GM18873 (cell line): Measurements from ENCODE around the gene TUBA4A.
A peak's percentile ranks its signal among the peaks of the same experiment; 100 is the strongest.
"Not testable (repeated sequence)": the region's sequence is repeated elsewhere in the genome, so short reads cannot be mapped to it uniquely, and the experiment has no call there.

ENCODE experiments used
- ATAC-seq: cut with Tn5 transposase; IDR thresholded peaks from one replicate; pipeline ENCODE4 v1.9.1; 2021; ENCODE audit warnings: mild to moderate bottlenecking, moderate library complexity, moderate number of reproducible peaks; ENCODE audit not compliant: unreplicated experiment, low FRiP score

Gene TUBA4A

GRCh38 chr2:219269362-219270054, 15.8 kb upstream of the TUBA4A start:
- ATAC-seq = no peak

GRCh38 chr2:219268294-219268693, 14.6 kb upstream of the TUBA4A start:
- ATAC-seq = no peak

- ATAC-seq = no peak
Measured at GRCh38 chr2:219266886-219267285, 13.2 kb upstream of the TUBA4A start.

- no peak for ATAC-seq
Measured at GRCh38 chr2:219266232-219266631, 12.5 kb upstream of the TUBA4A start.

GRCh38 chr2:219261024-219261855, 7.5 kb upstream of the TUBA4A start:
- ATAC-seq = no peak

- not testable (repeated sequence) for ATAC-seq
Measured at GRCh38 chr2:219258942-219259341, 5.2 kb upstream of the TUBA4A start.

- ATAC-seq = peak; percentile 19
Measured at GRCh38 chr2:219254590-219255201, 978 bp upstream of the TUBA4A start.

- no peak for ATAC-seq
Measured at GRCh38 chr2:219252900-219253752, 592 bp downstream of the TUBA4A start, which contains the start of gene TUBA4B. Gene TUBA4B (plus strand): TSS chr2:219253243. CDS start chr2:219253408, 165 bp downstream.

GRCh38 chr2:219252570-219252899, 1.2 kb downstream of the TUBA4A start:
- ATAC-seq = no peak

GRCh38 chr2:219252084-219252483, 1.6 kb downstream of the TUBA4A start:
- no peak for ATAC-seq

GRCh38 chr2:219251656-219252055, 2.1 kb downstream of the TUBA4A start:
- ATAC-seq = no peak

- ATAC-seq = no peak
Measured at GRCh38 chr2:219250049-219250781, 3.5 kb downstream of the TUBA4A start.

- peak; percentile 42 for ATAC-seq
Measured at GRCh38 chr2:219249203-219249980, 4.3 kb downstream of the TUBA4A start.

- ATAC-seq = no peak
Measured at GRCh38 chr2:219248845-219249202, 4.9 kb downstream of the TUBA4A start.

GRCh38 chr2:219247678-219248642, 5.8 kb downstream of the TUBA4A start:
- no peak for ATAC-seq

GRCh38 chr2:219246559-219246958, 7.2 kb downstream of the TUBA4A start:
- ATAC-seq = no peak

- ATAC-seq = no peak
Measured at GRCh38 chr2:219245899-219246230, 7.9 kb downstream of the TUBA4A start.
